ENCODE results near the gene EIF2B5. TPM values are rescaled to one million over a fixed set of nuclear protein-coding genes. Genes with fewer than 3 reads are reported as not detected.

Gene EIF2B5
- total and polyA plus RNA-seq, 2 of the 13 experiments (the other 11 are each of a cell fraction or from before 2014, with no cell fraction given): 38.4 to 60.2 TPM

DNA sequence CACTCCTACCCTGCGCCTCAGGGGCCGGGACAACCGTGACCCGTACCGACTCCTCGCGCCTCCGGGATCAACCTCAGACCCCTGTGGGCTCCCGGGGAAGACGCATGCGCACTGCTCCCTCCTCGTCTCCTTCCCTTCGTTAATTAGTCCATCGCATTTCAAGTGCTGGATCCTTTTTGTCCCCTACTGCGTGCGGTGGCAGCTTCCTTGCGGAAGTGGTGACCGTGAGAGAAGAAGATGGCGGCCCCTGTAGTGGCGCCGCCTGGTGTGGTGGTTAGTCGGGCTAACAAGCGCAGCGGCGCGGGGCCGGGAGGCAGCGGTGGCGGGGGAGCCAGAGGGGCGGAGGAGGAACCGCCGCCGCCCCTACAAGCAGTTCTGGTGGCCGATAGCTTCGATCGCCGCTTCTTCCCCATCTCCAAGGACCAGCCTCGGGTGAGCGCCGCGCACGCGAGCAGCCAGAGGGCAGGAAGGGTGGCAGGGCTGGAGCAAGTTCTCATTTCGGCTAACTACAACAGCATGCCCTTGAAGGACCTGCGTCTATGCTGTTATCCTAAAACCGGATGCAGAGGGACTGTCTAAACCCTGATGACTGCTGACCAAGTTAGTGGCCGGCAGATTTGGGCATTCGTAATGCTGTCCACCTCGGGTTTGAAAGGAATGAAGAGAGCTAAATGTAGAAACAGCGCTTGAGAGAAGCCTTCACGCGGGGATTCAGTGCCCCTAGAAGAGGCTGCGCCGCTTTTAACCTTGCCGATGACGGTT lies at the start of gene EIF2B5 (continued):
- TF ChIP-seq ZFP91 (CRISPR knock-in tag; IDR thresholded peaks at IDR 0.05; ENCODE audit: borderline replicate concordance): peak; percentile 90; the same call in 1 of the 2 replicates
- no peak for TF ChIP-seq ZBTB21 (CRISPR knock-in tag; IDR thresholded peaks at IDR 0.05)
- TF ChIP-seq EHMT2 (IDR thresholded peaks at IDR 0.05; ENCODE audit: borderline replicate concordance, low read depth, low read length): no peak
- peak; percentile 47; the same call in 1 of the 2 replicates for TF ChIP-seq ZNF136 (CRISPR knock-in tag; IDR thresholded peaks at IDR 0.05; ENCODE audit: low read depth)
- TF ChIP-seq, protein P1, sequence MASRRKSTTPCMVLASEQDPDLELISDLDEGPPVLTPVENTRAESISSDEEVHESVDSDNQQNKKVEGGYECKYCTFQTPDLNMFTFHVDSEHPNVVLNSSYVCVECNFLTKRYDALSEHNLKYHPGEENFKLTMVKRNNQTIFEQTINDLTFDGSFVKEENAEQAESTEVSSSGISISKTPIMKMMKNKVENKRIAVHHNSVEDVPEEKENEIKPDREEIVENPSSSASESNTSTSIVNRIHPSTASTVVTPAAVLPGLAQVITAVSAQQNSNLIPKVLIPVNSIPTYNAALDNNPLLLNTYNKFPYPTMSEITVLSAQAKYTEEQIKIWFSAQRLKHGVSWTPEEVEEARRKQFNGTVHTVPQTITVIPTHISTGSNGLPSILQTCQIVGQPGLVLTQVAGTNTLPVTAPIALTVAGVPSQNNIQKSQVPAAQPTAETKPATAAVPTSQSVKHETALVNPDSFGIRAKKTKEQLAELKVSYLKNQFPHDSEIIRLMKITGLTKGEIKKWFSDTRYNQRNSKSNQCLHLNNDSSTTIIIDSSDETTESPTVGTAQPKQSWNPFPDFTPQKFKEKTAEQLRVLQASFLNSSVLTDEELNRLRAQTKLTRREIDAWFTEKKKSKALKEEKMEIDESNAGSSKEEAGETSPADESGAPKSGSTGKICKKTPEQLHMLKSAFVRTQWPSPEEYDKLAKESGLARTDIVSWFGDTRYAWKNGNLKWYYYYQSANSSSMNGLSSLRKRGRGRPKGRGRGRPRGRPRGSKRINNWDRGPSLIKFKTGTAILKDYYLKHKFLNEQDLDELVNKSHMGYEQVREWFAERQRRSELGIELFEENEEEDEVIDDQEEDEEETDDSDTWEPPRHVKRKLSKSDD (CRISPR knock-in tag; IDR thresholded peaks at IDR 0.05; ENCODE audit: low read depth): peak; percentile 88
- TF ChIP-seq, protein P2, sequence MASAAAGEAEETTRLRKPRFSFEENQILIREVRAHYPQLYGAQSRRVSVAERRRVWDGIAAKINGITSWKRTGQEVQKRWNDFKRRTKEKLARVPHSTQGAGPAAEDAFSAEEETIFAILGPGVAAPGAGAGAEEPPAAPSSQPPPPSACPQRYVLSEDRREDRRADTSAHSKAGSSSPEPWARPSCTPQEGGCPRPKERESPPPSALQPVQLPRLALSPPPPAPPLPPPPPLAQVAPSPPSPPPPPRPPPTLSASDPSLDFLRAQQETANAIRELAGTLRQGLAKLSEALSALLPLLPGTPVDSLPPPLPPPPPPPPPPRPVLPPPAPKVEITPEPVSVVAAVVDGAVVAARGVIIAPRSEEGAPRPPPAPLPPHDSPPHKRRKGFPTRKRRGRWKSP (CRISPR knock-in tag; IDR thresholded peaks at IDR 0.05): peak; percentile 26; the same call in 1 of the 2 replicates
- TF ChIP-seq KDM5A (IDR thresholded peaks at IDR 0.05; ENCODE audit: borderline replicate concordance, low read length): peak; percentile 94
- TF ChIP-seq EP300 (IDR thresholded peaks at IDR 0.05; ENCODE audit: low read depth in 2 of 2, low read length in 2 of 2): 0 out of 4 replicates have a peak, but pooled peaks of 1 of the 2 experiments have one; percentile 3
- TF ChIP-seq EP300 (CRISPR knock-in tag; IDR thresholded peaks at IDR 0.05; ENCODE audit: borderline replicate concordance): 0 out of 2 replicates have a peak, but pooled peaks have one; percentile 23
- TF ChIP-seq, protein P3, sequence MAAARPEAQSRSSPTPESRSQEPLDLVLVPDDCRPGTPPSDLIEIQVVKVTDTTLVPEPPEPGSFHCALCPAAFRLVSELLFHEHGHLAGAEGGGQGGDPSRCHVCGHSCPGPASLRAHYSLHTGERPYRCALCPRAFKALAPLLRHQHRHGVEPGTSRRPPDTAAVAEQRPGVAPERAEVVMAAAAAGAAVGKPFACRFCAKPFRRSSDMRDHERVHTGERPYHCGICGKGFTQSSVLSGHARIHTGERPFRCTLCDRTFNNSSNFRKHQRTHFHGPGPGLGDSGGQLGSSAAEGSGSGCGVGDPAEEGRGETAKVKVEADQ (CRISPR knock-in tag; IDR thresholded peaks at IDR 0.05; ENCODE audit: borderline replicate concordance): peak; percentile 70; the same call in 1 of the 2 replicates
- TF ChIP-seq ZNF775 (CRISPR knock-in tag; IDR thresholded peaks at IDR 0.05; ENCODE audit: borderline replicate concordance): 0 out of 2 replicates have a peak, but pooled peaks have one; percentile 41
- peak; percentile 97 for TF ChIP-seq THAP11 (CRISPR knock-in tag; IDR thresholded peaks at IDR 0.05)
- TF ChIP-seq PHF20 (CRISPR knock-in tag; IDR thresholded peaks at IDR 0.05): peak; percentile 96
- 0 out of 2 replicates have a peak, but pooled peaks have one; percentile 38 for TF ChIP-seq IRF1 (CRISPR knock-in tag; IDR thresholded peaks at IDR 0.05; ENCODE audit: low read depth)
- peak; percentile 86 for TF ChIP-seq ZMYM4 (CRISPR knock-in tag; IDR thresholded peaks at IDR 0.05)
- no peak for TF ChIP-seq ZNF703 (CRISPR knock-in tag; IDR thresholded peaks at IDR 0.05; ENCODE audit: borderline replicate concordance)
- peak; percentile 75; the same call in 1 of the 2 replicates for TF ChIP-seq STAT5B (CRISPR knock-in tag; IDR thresholded peaks at IDR 0.05)
- peak; percentile 81 for TF ChIP-seq FOXC1 (CRISPR knock-in tag; IDR thresholded peaks at IDR 0.05; ENCODE audit: borderline replicate concordance)
- TF ChIP-seq GATA4 (IDR thresholded peaks at IDR 0.05; ENCODE audit: borderline replicate concordance, low read depth): peak; percentile 58; the same call in 1 of the 2 replicates
- no peak; the same call in 1 of the 2 replicates for TF ChIP-seq ZC3H13 (CRISPR knock-in tag; IDR thresholded peaks at IDR 0.05)
- 0 out of 2 replicates have a peak, but pooled peaks have one; percentile 11 for TF ChIP-seq HNF4A (CRISPR knock-in tag; IDR thresholded peaks at IDR 0.05)
